GM18526 (cell line): ENCODE results near the gene FBLN7.

Experiments used
- POLR2A ChIP-seq: IDR thresholded peaks from 3 replicates; pipeline ENCODE4 v1.6.1; 2011; ENCODE audit not compliant: insufficient read length; ENCODE audit errors: extremely low read depth

FBLN7 gene

GRCh38 chr2:112220831-112221230, 82.6 kb downstream of the FBLN7 start:
- no peak for TF ChIP-seq POLR2A

- TF ChIP-seq POLR2A: no peak
Observed at GRCh38 chr2:112229348-112229747, 91.2 kb downstream of the FBLN7 start.

- TF ChIP-seq POLR2A: no peak
Observed at GRCh38 chr2:112230371-112230770, 92.2 kb downstream of the FBLN7 start.
